Right atrium auricular region (tissue), 2 donors: Measurements from ENCODE around the gene CACNA1C. TPM values are rescaled to one million over a fixed set of nuclear protein-coding genes. Genes with fewer than 3 reads are reported as not detected.
A peak's percentile ranks its signal among the peaks of the same experiment; 100 is the strongest.

Experiments
- DNase-seq: peaks from one replicate; pipeline ENCODE4 v3.0.0-alpha.2; 2019; ENCODE audit warnings: low spot score
- H3K27ac ChIP-seq, 2 donors: fragments of 200-600 bp; sonication (generic); 1 replicate in 1 of 2; 2 replicates in 1 of 2; pipeline ENCODE4 v1.5.1; 2016 to 2019
- H3K27me3 ChIP-seq, 2 donors: fragments of 200-600 bp; sonication (generic); one replicate each; pipeline versions ENCODE4 v1.5.1 to v1.6.0; 2017 to 2019
- H3K36me3 ChIP-seq: fragments of 200-600 bp; sonication (generic); one replicate; pipeline ENCODE4 v1.5.1; 2016
- H3K4me1 ChIP-seq, 2 donors: fragments of 200-600 bp; sonication (generic); one replicate each; pipeline versions ENCODE4 v1.5.1 to v1.6.0; 2017 to 2019
- H3K4me3 ChIP-seq, 2 donors: fragments of 200-600 bp; sonication (generic); 1 replicate in 1 of 2; 2 replicates in 1 of 2; pipeline ENCODE4 v1.5.1; 2017 to 2019; ENCODE audit warnings: mild to moderate bottlenecking in 1 of 2, moderate library complexity in 1 of 2
- H3K9me3 ChIP-seq, 2 donors: fragments of 200-600 bp; sonication (generic); one replicate each; pipeline ENCODE4 v1.5.1; 2019
- total RNA-seq, 2 donors: library from RNA; depleted of rRNA; stranded (reverse); fragments of >200 nt; gene quantifications; one replicate each; pipeline ENCODE4 v1.1.0, GENCODE V29; 2016
- TF ChIP-seq, protein P1 (sequence below), 2 donors: fragments of 200-600 bp; sonication (generic); IDR thresholded peaks; one replicate each; pipeline ENCODE4 v1.5.1; 2019; ENCODE audit warnings: antibody characterized with exemption in 2 of 2

CACNA1C gene
- total RNA-seq, 2 donors from 2014 or later, result 83.1 to 93.6 TPM

DNA sequence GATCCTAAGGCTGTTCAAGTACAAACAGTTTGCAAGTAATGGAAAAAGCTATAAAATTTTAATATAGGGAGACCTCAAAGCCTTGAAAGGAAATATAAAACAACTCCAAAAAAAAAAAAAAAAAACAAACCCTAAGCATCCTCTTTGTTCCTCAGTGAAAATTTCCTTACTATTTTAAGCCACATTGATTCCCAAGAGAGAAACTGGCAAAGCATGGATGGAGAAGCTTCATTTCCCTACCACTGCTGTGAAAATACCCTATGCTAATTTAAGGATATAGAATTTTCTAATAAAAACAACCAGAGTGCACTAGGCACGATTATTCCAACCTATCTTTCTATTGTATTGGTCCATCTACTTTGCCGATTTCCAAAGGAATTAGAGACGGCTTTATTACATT lies 283.1 kb downstream of the CACNA1C start:
- H3K9me3 ChIP-seq, result no peaks in the 10 kb centered on the region
- H3K4me3 ChIP-seq, result no peak overlapping the region
- H3K27ac ChIP-seq, result peak overlapping the region; percentile 91 to 94
- TF ChIP-seq, protein P1, sequence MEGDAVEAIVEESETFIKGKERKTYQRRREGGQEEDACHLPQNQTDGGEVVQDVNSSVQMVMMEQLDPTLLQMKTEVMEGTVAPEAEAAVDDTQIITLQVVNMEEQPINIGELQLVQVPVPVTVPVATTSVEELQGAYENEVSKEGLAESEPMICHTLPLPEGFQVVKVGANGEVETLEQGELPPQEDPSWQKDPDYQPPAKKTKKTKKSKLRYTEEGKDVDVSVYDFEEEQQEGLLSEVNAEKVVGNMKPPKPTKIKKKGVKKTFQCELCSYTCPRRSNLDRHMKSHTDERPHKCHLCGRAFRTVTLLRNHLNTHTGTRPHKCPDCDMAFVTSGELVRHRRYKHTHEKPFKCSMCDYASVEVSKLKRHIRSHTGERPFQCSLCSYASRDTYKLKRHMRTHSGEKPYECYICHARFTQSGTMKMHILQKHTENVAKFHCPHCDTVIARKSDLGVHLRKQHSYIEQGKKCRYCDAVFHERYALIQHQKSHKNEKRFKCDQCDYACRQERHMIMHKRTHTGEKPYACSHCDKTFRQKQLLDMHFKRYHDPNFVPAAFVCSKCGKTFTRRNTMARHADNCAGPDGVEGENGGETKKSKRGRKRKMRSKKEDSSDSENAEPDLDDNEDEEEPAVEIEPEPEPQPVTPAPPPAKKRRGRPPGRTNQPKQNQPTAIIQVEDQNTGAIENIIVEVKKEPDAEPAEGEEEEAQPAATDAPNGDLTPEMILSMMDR (IDR thresholded peaks at IDR 0.05), result no peak
- no peaks in the 10 kb centered on the region for H3K27me3 ChIP-seq
- H3K36me3 ChIP-seq, result no peaks in the 10 kb centered on the region
- peaks cover 0 to 64% of the 10 kb centered on the region in 2 donors for H3K4me1 ChIP-seq
- no peak for DNase-seq

DNA sequence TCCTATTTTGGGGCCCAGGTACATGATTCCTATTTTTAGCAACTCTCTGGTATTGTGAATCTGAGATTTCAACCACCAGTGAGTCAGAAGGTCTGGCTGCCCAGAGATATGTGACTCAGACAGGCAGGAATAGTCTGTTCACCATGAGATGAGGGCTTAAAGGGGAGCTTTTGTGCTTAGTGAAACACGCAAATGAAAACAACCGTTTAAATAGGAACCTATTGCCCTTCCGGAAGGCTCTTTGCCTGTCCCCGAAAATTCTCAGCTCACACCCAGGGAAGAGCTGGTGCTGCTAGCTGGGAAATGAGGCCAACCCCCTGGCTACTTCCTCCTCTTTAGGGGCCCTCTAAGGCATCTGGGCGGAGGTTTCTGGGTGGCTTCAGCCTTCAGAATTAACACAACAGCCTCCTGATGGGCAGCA lies 283.6 kb downstream of the CACNA1C start:
- Histone ChIP-seq H3K4me3 (no peak overlapping the region), H3K27me3 (no peaks in the 10 kb centered on the region), H3K27ac (peak overlapping the region; percentile 91 to 94), H3K4me1 (peaks cover 0 to 66% of the 10 kb centered on the region in 2 donors), H3K36me3 (no peaks in the 10 kb centered on the region), H3K9me3 (no peaks in the 10 kb centered on the region)
- DNase-seq, result peak; percentile 68
- TF ChIP-seq, protein P1 (IDR thresholded peaks at IDR 0.05), result no peak

DNA sequence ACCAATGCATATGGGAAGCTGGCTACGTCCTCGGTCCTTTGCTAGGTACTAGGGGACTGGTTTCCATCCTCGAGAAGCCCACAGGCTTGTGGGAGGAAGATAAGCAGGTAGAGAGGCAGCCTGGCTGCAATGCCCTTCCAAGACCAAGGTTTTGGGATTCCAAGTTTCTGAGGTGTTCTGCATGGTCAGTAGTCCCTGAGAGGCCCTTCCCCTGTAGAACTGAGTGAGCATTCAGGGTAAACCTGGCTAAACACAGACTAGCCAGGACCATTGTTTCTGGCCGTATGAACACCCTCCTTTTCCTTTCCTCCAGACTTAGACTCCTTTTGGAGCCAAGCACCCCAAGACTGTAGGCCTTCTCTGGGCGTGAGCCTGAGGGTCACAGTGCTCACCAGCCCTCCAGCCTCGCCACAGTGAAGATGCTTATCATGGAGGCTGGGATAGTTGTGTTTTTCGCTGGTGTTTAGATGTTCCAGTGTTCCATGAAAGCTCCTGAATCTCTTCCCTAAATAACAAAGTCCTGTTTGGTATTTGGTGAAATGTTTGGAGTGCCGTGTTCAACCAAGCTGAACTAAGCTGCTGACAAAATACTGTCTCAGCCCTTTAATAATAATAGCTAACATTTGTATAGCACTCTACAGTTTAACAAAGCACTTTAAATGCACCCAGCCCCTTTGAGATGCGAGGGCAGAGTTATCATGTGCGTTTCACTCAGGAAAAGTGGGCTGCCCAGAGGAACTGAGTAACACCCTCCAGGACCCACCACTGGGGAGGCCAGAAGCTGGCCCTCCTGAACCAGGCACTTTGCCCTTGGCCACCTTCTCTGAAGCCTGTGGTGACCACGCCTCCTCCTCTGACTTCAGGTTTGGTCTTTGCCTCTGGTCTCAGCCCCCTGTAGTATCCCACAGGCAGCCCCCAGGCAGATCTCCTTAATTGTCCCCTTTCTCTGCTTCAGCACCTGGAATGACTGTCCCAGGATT lies 284.5 kb downstream of the CACNA1C start:
- no peaks in the 10 kb centered on the region for H3K27me3 ChIP-seq

DNA sequence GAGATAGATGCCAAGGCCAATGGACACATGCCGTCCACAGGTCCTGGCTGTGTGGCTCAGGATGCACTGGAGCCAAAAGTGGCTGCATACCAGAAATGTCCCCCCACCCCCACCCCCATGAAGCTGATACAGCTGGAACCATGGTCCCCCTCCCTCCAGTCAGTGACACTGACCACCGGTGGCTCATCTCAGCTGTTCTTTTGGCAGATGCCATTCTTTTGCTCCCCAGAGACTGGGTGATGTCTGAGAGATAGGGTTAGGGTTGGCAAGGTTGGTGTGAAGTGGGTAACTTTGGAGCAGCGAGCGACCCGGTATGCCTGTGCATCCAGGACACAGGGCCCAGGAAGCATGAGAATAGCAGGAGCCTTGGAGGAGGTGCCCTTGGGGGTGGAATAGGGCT lies 285.6 kb downstream of the CACNA1C start:
- Histone ChIP-seq H3K27me3 (no peaks in the 10 kb centered on the region), H3K9me3 (no peaks in the 10 kb centered on the region), H3K36me3 (no peaks in the 10 kb centered on the region), H3K4me1 (peaks cover 0 to 62% of the 10 kb centered on the region in 2 donors), H3K27ac (peak overlapping the region; percentile 91 to 94), H3K4me3 (no peak overlapping the region)
- TF ChIP-seq, protein P1 (IDR thresholded peaks at IDR 0.05), result no peak
- DNase-seq, result no peak

More for the DNA sequence above, 284.5 kb downstream of the CACNA1C start:
- Histone ChIP-seq H3K27ac (peak overlapping the region; percentile 91 to 94), H3K9me3 (no peaks in the 10 kb centered on the region), H3K36me3 (no peaks in the 10 kb centered on the region), H3K4me1 (peaks cover 0 to 65% of the 10 kb centered on the region in 2 donors), H3K4me3 (no peak overlapping the region)
- TF ChIP-seq, protein P1 (IDR thresholded peaks at IDR 0.05), result no peak
- DNase-seq, result no peak

DNA sequence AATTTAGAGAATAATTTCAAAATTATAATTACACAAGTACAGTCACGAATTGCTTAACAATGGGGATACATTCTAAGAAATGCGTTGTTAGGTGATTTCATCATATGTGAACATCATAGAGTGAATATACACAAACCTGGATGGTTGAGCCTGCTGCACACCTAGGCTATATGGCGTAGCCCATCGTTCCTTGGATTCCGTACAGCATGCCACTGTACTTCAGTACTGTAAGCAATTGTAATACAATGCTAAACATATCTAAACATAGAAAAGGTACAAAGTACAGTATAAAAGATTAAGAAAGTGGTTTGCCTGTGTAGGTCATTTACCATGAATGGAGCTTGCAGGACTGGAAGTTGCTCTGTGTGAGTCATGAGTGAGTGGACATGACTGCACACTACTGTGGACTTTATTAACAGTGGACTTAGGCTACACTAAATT lies 286.2 kb downstream of the CACNA1C start:
- no peak for DNase-seq
- Histone ChIP-seq H3K4me3 (no peak overlapping the region), H3K27ac (peak overlapping the region in 1 of 2 donors; percentile 94), H3K27me3 (no peaks in the 10 kb centered on the region), H3K9me3 (no peaks in the 10 kb centered on the region), H3K36me3 (no peaks in the 10 kb centered on the region), H3K4me1 (peaks cover 0 to 65% of the 10 kb centered on the region in 2 donors)
- TF ChIP-seq, protein P1 (IDR thresholded peaks at IDR 0.05), result no peak
